HG02852 (cell line): Measurements from ENCODE around the gene TMCC3.
"Not testable (repeated sequence)": the region's sequence is repeated elsewhere in the genome, so short reads cannot be mapped to it uniquely, and the experiment has no call there.

Source experiments
- ATAC-seq: cut with Tn5 transposase; IDR thresholded peaks from one replicate; pipeline ENCODE4 v1.9.1; 2021; ENCODE audit warnings: mild to moderate bottlenecking, moderate library complexity; ENCODE audit not compliant: unreplicated experiment

Gene TMCC3

DNA sequence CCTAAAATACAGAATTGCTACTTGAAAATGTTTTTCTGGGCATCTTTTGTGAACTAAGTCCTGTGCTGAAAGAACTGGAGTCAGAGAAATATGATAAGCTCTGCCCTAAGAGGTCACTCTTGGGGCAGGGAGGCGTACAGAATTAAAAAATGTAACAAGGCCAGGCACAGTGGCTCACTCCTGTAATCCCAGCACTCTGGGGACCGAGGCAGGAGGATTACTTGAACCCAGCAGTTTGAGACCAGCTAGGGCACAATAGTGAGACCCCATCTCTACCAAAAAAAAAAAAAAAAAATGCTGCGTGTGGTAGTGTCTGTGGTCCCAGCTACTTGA, 46.0 kb downstream of the TMCC3 start:
- ATAC-seq: no peak

DNA sequence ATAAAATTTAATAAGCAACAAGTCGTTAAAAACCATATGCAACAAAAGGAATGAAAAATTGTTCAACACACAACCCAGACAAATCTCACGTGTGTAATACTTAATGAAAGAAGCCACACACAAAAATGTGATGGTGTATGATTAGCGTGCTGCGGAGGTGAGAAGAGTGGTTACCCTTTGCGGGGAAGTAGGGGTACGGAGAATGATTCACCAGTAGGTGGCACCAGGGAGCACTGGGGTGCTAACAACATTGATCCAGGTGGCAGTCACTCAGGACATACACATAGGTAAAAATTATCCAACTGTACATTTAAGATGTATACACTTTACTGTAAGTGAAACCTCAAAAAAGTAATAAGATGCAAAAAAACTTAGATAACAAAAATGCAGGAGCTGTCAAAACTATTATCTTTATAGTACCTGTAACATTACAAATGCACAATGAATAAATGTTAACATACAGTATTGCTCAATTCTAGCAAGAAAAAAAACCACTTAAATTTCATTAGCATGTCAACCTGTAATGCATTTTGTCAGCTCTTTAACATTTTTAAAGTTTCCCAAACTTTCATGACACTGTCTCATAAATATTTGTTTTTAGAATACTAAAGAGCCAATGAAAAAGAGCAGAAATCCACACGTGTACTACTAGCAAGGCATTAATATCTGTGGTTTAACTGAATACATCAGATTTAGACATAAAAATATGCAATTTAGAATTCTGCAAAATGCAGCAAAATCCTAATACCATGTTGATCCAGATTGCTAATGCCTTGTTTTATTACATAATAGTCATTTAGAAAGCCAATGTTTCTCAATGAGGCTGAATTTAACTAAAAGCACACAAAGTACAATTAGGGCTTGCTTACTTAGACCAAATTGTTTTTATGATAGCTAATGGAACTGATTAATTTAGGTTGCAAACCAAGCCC, 46.7 kb downstream of the TMCC3 start:
- ATAC-seq: no peak

GRCh38 chr12:94602024-94602423, 48.3 kb downstream of the TMCC3 start:
- ATAC-seq: no peak

- ATAC-seq: not testable (repeated sequence)
Measured at GRCh38 chr12:94601307-94601706, 49.0 kb downstream of the TMCC3 start.

GRCh38 chr12:94599189-94599588, 51.2 kb downstream of the TMCC3 start:
- no peak for ATAC-seq

DNA sequence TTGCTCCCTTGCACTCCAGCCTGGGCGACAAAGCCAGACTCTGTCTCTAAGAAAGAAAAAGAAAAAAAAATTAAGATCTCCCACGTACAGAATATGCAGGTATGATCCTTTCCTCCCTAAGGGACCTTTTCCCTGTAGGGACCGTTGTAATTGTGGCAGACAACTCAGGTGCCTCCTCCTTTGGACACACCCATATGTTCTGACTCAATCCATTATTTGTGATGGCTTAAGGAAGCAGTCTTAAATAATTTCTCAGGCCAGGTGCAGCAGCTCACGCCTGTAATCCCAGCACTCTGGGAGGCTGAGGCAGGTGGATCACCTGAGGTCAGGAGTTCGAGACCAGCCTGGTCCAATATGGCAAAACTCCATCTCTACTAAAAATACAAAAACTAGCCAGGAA, 53.1 kb downstream of the TMCC3 start:
- ATAC-seq: no peak

DNA sequence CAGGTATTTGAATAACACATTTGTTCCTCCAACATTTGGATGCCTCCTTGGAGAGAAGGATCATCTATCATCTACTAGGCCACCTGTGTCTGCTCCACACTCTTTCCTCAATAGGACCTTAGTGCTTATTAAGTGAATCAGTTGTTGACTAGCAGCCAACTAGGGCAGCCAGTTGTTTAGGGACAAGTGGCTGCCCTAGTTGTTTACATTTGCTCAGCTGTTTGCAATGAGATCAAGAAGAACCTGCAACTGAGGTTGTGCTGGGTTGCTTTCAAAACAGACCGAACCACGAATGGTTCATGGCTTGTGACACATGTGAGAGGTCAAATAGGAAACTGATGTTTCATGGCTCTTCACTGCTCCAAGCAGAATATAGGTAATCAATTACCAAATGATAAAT, 53.8 kb downstream of the TMCC3 start:
- ATAC-seq: no peak

GRCh38 chr12:94595152-94595551, 55.2 kb downstream of the TMCC3 start:
- no peak for ATAC-seq

DNA sequence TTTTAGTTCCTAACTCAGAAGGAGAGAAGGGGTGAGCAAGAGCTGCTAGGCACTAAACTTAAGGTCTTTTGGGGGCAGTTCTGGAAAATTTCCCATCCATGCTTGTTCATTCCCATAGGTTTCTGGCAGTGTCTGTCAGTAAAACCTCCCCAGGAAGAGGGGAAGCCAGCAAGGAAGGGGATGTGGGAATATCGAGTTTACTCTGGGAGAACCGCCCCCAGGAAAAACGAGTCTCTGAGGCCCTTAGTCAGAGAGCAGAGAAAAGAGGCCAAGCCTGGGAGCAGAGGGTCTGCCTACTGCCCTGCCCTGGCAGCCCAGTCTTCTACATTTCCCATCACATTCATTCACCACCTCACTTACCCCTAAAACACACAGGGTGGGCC, 55.9 kb downstream of the TMCC3 start:
- ATAC-seq: no peak

- ATAC-seq: no peak
Measured at GRCh38 chr12:94593822-94594442, 56.4 kb downstream of the TMCC3 start.

- ATAC-seq: not testable (repeated sequence)
Measured at GRCh38 chr12:94592723-94593122, 57.6 kb downstream of the TMCC3 start.

DNA sequence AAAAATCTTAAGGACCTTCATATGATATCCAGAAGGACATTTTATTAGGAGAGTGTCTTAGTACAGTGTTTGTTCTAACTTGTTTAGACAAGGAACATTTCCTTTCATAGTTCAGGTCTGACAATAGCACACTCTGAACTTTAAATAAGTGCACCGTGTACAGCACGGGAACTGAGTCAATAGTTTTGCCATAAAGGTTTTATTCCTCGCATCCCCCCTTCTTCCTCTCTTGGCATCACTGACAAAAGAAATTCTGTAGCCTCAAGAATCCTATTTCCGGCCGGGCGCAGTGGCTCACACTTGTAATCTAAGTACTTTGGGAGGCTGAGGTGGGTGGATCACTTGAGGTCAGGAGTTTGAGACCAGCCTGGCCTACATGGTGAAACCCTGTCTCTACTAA, 58.3 kb downstream of the TMCC3 start:
- ATAC-seq: no peak

- no peak for ATAC-seq
Measured at GRCh38 chr12:94590428-94590827, 59.9 kb downstream of the TMCC3 start.

DNA sequence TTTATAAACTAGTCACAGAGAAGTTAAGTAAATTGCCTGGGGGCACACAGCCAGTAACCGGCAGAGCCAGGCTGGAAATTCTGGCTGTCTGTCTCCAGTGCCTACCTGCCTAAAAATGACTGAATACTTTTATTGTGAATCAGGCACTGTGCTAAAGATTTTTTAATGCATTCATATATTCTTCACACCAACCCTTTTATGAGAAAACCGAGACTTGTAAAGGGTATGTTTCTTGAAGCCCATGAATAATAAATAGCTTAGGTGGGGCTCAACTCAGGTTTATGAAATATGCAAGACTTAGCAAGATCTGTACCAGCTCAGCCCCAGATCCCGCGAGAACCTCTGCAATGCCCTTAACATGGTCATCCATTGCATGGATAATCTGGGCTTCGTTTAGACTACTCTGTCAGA, 60.8 kb downstream of the TMCC3 start:
- no peak for ATAC-seq

GRCh38 chr12:94588346-94588745, 62.0 kb downstream of the TMCC3 start:
- no peak for ATAC-seq

- no peak for ATAC-seq
Measured at GRCh38 chr12:94587266-94588241, 62.8 kb downstream of the TMCC3 start.

- no peak for ATAC-seq
Measured at GRCh38 chr12:94586589-94587259, 63.6 kb downstream of the TMCC3 start.

- ATAC-seq: no peak
Measured at GRCh38 chr12:94585626-94586025, 64.7 kb downstream of the TMCC3 start.

DNA sequence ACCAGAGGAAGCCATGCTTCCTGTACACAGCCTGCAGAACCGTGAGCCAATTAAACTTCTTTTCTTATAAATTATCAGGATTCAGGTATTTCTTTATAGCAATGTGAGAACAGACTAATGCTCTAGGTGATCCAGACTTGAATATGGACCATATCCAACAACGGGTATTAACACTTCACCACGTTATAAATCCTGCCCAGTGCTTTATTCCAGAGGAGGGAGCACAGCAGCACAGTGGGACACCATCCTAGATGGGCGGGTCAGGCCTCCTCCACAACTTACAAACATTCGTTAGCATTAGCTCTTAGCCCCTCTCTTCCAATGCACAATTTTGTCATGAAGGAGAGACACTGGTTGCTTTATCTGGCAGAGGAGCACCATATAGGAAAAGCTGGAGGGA, 66.0 kb downstream of the TMCC3 start:
- no peak for ATAC-seq

- ATAC-seq: no peak
Measured at GRCh38 chr12:94582591-94582990, 67.8 kb downstream of the TMCC3 start.
